IMR-90 (cell line): ENCODE results near the gene OR4N2. TPM values are rescaled to one million over a fixed set of nuclear protein-coding genes. Genes with fewer than 3 reads are reported as not detected.

Experiments used
- ATAC-seq: fragments of 200-7000 bp; cut with Tn5 transposase; 2 replicates; pipeline ENCODE4 v1.9.1; 2020; ENCODE audit warnings: low read depth, mild to moderate bottlenecking, moderate library complexity
- BruUV-seq: library from RNA; stranded (reverse); fragments of 400-500 nt; replicated peaks from 2 replicates; lab custom pipeline; 2021; lab: Mats Ljungman, UMichigan
- CTCF ChIA-PET: fragments of 300-600 bp; formaldehyde crosslinking; extraction: SDS; loops from one replicate; lab custom pipeline; 2021; ENCODE audit warnings: antibody characterized with exemption; lab: Yijun Ruan, JAX
- POLR2A ChIA-PET: fragments of 300-600 bp; sonication (Branson Sonifier 250); formaldehyde crosslinking; loops from one replicate; lab custom pipeline; 2022; ENCODE audit warnings: antibody characterized with exemption; ENCODE audit not compliant: unreplicated experiment; lab: Charles Lee
- DNase-seq: peaks from one replicate; pipeline ENCODE4 v3.0.0; 2013
- H2AFZ ChIP-seq: replicated peaks from 2 replicates; pipeline ENCODE3; 2013; ENCODE audit warnings: low read length, mild to moderate bottlenecking; ENCODE audit not compliant: poor library complexity
- H2AK5ac ChIP-seq: 2 replicates; pipeline ENCODE4 v1.6.1; 2013; ENCODE audit warnings: low read depth, low read length, inconsistent platforms
- H2AK9ac ChIP-seq: replicated peaks from 2 replicates; pipeline ENCODE3; 2013; ENCODE audit warnings: mild to moderate bottlenecking, low read depth, low read length, moderate library complexity; ENCODE audit not compliant: poor library complexity
- H2BK120ac ChIP-seq: 2 replicates; pipeline ENCODE4 v1.6.1; 2013; ENCODE audit warnings: low read depth, low read length, inconsistent platforms
- H2BK15ac ChIP-seq: 3 replicates; pipeline ENCODE4 v1.6.1; 2013; ENCODE audit warnings: low read depth, low read length, inconsistent platforms
- H2BK20ac ChIP-seq: 2 replicates; pipeline ENCODE4 v1.6.1; 2013; ENCODE audit warnings: low read depth, mild to moderate bottlenecking, inconsistent platforms, low read length, moderate library complexity
- H2BK5ac ChIP-seq: 2 replicates; pipeline ENCODE4 v1.6.1; 2013; ENCODE audit warnings: mild to moderate bottlenecking, low read depth, low read length, inconsistent platforms; ENCODE audit not compliant: poor library complexity, severe bottlenecking
- H3K14ac ChIP-seq: replicated peaks from 2 replicates; pipeline ENCODE4 v1.6.1; 2013; ENCODE audit warnings: low read depth, low read length, inconsistent platforms
- H3K18ac ChIP-seq: 2 replicates; pipeline ENCODE4 v1.6.1; 2013; ENCODE audit warnings: low read depth, low read length, control low read depth
- H3K23ac ChIP-seq: 2 replicates; pipeline ENCODE4 v1.6.1; 2013; ENCODE audit warnings: low read depth, low read length, inconsistent platforms
- H3K27ac ChIP-seq: 2 replicates; pipeline ENCODE4 v1.5.1; 2013; ENCODE audit warnings: mild to moderate bottlenecking, control low read depth, low read length; ENCODE audit not compliant: insufficient read depth
- H3K27me3 ChIP-seq: 2 replicates; pipeline ENCODE4 v1.6.1; 2013; ENCODE audit warnings: low read length; ENCODE audit not compliant: control insufficient read depth, insufficient read depth
- H3K36me3 ChIP-seq: 2 replicates; pipeline ENCODE4 v1.6.1; 2013; ENCODE audit warnings: low read length, mixed read lengths; ENCODE audit not compliant: control insufficient read depth, insufficient read depth
- H3K4ac ChIP-seq: 2 replicates; pipeline ENCODE4 v1.6.1; 2013; ENCODE audit warnings: low read depth, low read length, inconsistent platforms
- H3K4me1 ChIP-seq: 2 replicates; pipeline ENCODE4 v1.6.1; 2013; ENCODE audit warnings: low read length, mixed read lengths; ENCODE audit not compliant: control insufficient read depth, insufficient read depth
- H3K4me2 ChIP-seq: 2 replicates; pipeline ENCODE4 v1.6.1; 2013; ENCODE audit warnings: low read depth, mild to moderate bottlenecking, control low read depth, low read length, moderate library complexity
- H3K4me3 ChIP-seq: 2 replicates; pipeline ENCODE4 v1.5.1; 2013; ENCODE audit warnings: low read depth, mild to moderate bottlenecking, control low read depth, low read length, moderate library complexity; ENCODE audit not compliant: insufficient read depth
- H3K56ac ChIP-seq: 2 replicates; pipeline ENCODE4 v1.6.1; 2013; ENCODE audit warnings: low read length, inconsistent platforms; ENCODE audit not compliant: insufficient read depth; ENCODE audit errors: extremely low read depth
- H3K79me1 ChIP-seq, 2 experiments: 2 replicates each; pipeline ENCODE4 v1.6.1; 2013; ENCODE audit warnings: low read length in 2 of 2, inconsistent platforms in 1 of 2, low read depth in 1 of 2
- H3K9ac ChIP-seq: 2 replicates; pipeline ENCODE4 v1.6.1; 2013; ENCODE audit warnings: low read depth, low read length, control low read depth
- H3K9me1 ChIP-seq: 2 replicates; pipeline ENCODE4 v1.6.1; 2013; ENCODE audit warnings: low read length, inconsistent platforms; ENCODE audit not compliant: insufficient read depth
- H3K9me3 ChIP-seq: 2 replicates; pipeline ENCODE4 v1.6.1; 2013; ENCODE audit warnings: low read length; ENCODE audit not compliant: control insufficient read depth, insufficient read depth
- H4K20me1 ChIP-seq: 2 replicates; pipeline ENCODE4 v1.6.1; 2013; ENCODE audit warnings: low read length, inconsistent platforms; ENCODE audit not compliant: insufficient read depth
- H4K5ac ChIP-seq: 2 replicates; pipeline ENCODE4 v1.6.1; 2013; ENCODE audit warnings: mild to moderate bottlenecking, low read depth, low read length, control low read depth
- H4K8ac ChIP-seq, 2 experiments: 2 replicates each; pipeline ENCODE4 v1.6.1; 2013; ENCODE audit warnings: low read depth in 2 of 2, low read length in 2 of 2, control low read depth in 1 of 2, inconsistent platforms in 1 of 2
- H4K91ac ChIP-seq: 2 replicates; pipeline ENCODE4 v1.6.1; 2013; ENCODE audit warnings: low read depth, low read length, inconsistent platforms; ENCODE audit not compliant: insufficient read depth
- BHLHE40 ChIP-seq: fragments of 150-350 bp; IDR thresholded peaks from 2 replicates; pipeline ENCODE4 v1.6.1; 2016; ENCODE audit warnings: mild to moderate bottlenecking, low read depth, low read length
- CEBPB ChIP-seq: IDR thresholded peaks from 2 replicates; pipeline ENCODE4 v1.6.1; 2012; ENCODE audit warnings: low read depth, low read length, improper control_type of control experiment
- CHD1 ChIP-seq: IDR thresholded peaks from 2 replicates; pipeline ENCODE4 v1.6.1; 2012; ENCODE audit warnings: low read depth, low read length, improper control_type of control experiment
- CTCF ChIP-seq: conservative IDR thresholded peaks from 2 replicates; pipeline ENCODE4 v1.5.1; 2012; ENCODE audit warnings: mild to moderate bottlenecking, low read depth, low read length, improper control_type of control experiment
- ELK1 ChIP-seq: fragments of 150-350 bp; IDR thresholded peaks from 2 replicates; pipeline ENCODE4 v1.6.1; 2016; ENCODE audit warnings: low read depth, mild to moderate bottlenecking, low read length, moderate library complexity, borderline replicate concordance
- FOS ChIP-seq: fragments of 150-350 bp; IDR thresholded peaks from 2 replicates; pipeline ENCODE4 v1.6.1; 2016; ENCODE audit warnings: low read depth, low read length
- MAFK ChIP-seq: IDR thresholded peaks from 2 replicates; pipeline ENCODE4 v1.6.1; 2012; ENCODE audit warnings: low read depth, low read length, improper control_type of control experiment
- MAZ ChIP-seq: IDR thresholded peaks from 2 replicates; pipeline ENCODE4 v1.6.1; 2012; ENCODE audit warnings: low read depth, mild to moderate bottlenecking, low read length, improper control_type of control experiment, moderate library complexity, borderline replicate concordance
- MXI1 ChIP-seq: IDR thresholded peaks from 2 replicates; pipeline ENCODE4 v1.6.1; 2012; ENCODE audit warnings: low read depth, mild to moderate bottlenecking, low read length, moderate library complexity, borderline replicate concordance
- NFE2L2 ChIP-seq: fragments of 150-350 bp; IDR thresholded peaks from 2 replicates; pipeline ENCODE4 v1.6.1; 2016; ENCODE audit warnings: low read depth, mild to moderate bottlenecking, low read length
- POLR2A ChIP-seq: IDR thresholded peaks from 2 replicates; pipeline ENCODE4 v1.6.1; 2012; ENCODE audit warnings: mild to moderate bottlenecking, low read depth, low read length
- RAD21 ChIP-seq: IDR thresholded peaks from 2 replicates; pipeline ENCODE4 v1.6.1; 2012; ENCODE audit warnings: low read length, improper control_type of control experiment
- RCOR1 ChIP-seq: IDR thresholded peaks from 2 replicates; pipeline ENCODE4 v1.6.1; 2012; ENCODE audit warnings: mild to moderate bottlenecking, low read length, improper control_type of control experiment; ENCODE audit not compliant: insufficient replicate concordance
- RFX5 ChIP-seq: IDR thresholded peaks from 2 replicates; pipeline ENCODE4 v1.8.0; 2012; ENCODE audit warnings: low read depth, mild to moderate bottlenecking, low read length, moderate library complexity
- SMC3 ChIP-seq: fragments of 150-350 bp; IDR thresholded peaks from 2 replicates; pipeline ENCODE4 v1.6.1; 2016; ENCODE audit warnings: low read depth, mild to moderate bottlenecking, antibody characterized with exemption, low read length, moderate library complexity
- USF2 ChIP-seq: fragments of 150-350 bp; IDR thresholded peaks from 2 replicates; pipeline ENCODE4 v1.6.1; 2017; ENCODE audit warnings: mild to moderate bottlenecking, antibody characterized with exemption, low read length, low read depth
- WGBS, 2 experiments: methylation state at CpG; one replicate each; pipeline versions ENCODE4 v1.1.5 to v1.1.7; 2013; ENCODE audit warnings: missing lambda C conversion rate in 2 of 2; ENCODE audit not compliant: insufficient read length in 1 of 2; ENCODE audit errors: extremely low coverage in 2 of 2; 5-methylcytosine and 5-hydroxymethylcytosine counted together
- dilution Hi-C: fragments of 300-500 bp; cut with HindIII; formaldehyde crosslinking; loops from one replicate; pipeline ENCODE4 v1.14.3; 2018; ENCODE audit warnings: low sequenced_read_pairs; ENCODE audit not compliant: unreplicated experiment
- in situ Hi-C: fragments of 300-500 bp; cut with MboI; formaldehyde crosslinking; loops from 3 replicates; pipeline ENCODE4 v1.14.3; 2019; ENCODE audit warnings: low sequenced_read_pairs, inconsistent platforms, mixed read lengths
- intact Hi-C: fragments of 100-400 bp; cut with micrococcal nuclease; formaldehyde crosslinking; loops from 2 replicates; pipeline ENCODE4 v1.10.0; 2022
- polyA plus RNA-seq, 3 experiments: library from polyadenylated mRNA; depleted of rRNA; stranded (reverse); fragments of >200 nt; gene quantifications; 2 replicates each; pipeline ENCODE4 v1.2.3, GENCODE V29; 2012; ENCODE audit warnings: low replicate concordance in 1 of 3
- total RNA-seq: library from RNA; depleted of rRNA; stranded (reverse); fragments of >200 nt; gene quantifications from 2 replicates; pipeline ENCODE4 v1.2.3, GENCODE V29; 2012

The OR4N2 gene
- total and polyA plus RNA-seq, 2 of the 4 experiments (the other 2 are of a cell fraction), result not detected

GRCh38 chr14:19828314-19828713, 24.7 kb downstream of the OR4N2 start:
- Histone ChIP-seq H3K23ac (no peak overlapping the region), H4K8ac (no peak overlapping the region), H2AK9ac (no peak overlapping the region), H3K79me1 (no peaks in the 10 kb centered on the region), H4K20me1 (no peaks in the 10 kb centered on the region), H3K9ac (no peak overlapping the region), H2BK5ac (no peak overlapping the region), H3K9me3 (peaks cover 9% of the 10 kb centered on the region), H2AK5ac (no peak overlapping the region), H3K4me2 (no peak overlapping the region), H3K9me1 (no peaks in the 10 kb centered on the region), H2BK15ac (no peak overlapping the region), H3K27ac (no peak overlapping the region), H3K56ac (no peak overlapping the region), H3K36me3 (no peaks in the 10 kb centered on the region), H3K4me1 (no peaks in the 10 kb centered on the region), H3K4ac (no peak overlapping the region), H2AFZ (no peak overlapping the region), H4K91ac (no peak overlapping the region), H3K18ac (no peak overlapping the region), H4K5ac (no peak overlapping the region), H3K14ac (no peak overlapping the region), H3K4me3 (no peak overlapping the region), H2BK120ac (no peak overlapping the region), H3K27me3 (no peaks in the 10 kb centered on the region), H2BK20ac (no peak overlapping the region)
- no peak for TF ChIP-seq ELK1
- no peak for TF ChIP-seq USF2
- no peak for TF ChIP-seq MAZ
- TF ChIP-seq BHLHE40, result no peak
- TF ChIP-seq FOS, result no peak
- TF ChIP-seq POLR2A, result no peak
- no peak for TF ChIP-seq RFX5
- TF ChIP-seq NFE2L2, result no peak
- no peak for TF ChIP-seq SMC3
- no peak for TF ChIP-seq MXI1
- TF ChIP-seq CEBPB, result no peak
- no peak for TF ChIP-seq RCOR1
- no peak for TF ChIP-seq CTCF
- TF ChIP-seq CHD1, result no peak
- no peak for TF ChIP-seq MAFK
- no peak for TF ChIP-seq RAD21
- ChIA-PET CTCF (no interaction called here), POLR2A (no interaction called here)
- in situ Hi-C loops, result no loop called here
- no TSS peak for BruUV-seq
- no CpG with 5 or more reads among the region's 2 CpGs for WGBS, 2 experiments
- dilution Hi-C loops, result no loop called here
- DNase-seq (no peak), ATAC-seq (no peak)
- intact Hi-C loops, result no loop called here
